Transverse colon (tissue), 4 donors: ENCODE results near the gene CELA2A. TPM values are rescaled to one million over a fixed set of nuclear protein-coding genes. Genes with fewer than 3 reads are reported as not detected.

Source experiments
- DNase-seq: peaks from one replicate; pipeline ENCODE4 v3.0.0-alpha.2; 2019
- H3K27ac ChIP-seq, 4 donors: fragments of 200-600 bp; sonication (generic); 2 replicates each; pipeline ENCODE4 v1.5.1; 2016 to 2018; ENCODE audit warnings: inconsistent platforms in 4 of 4
- H3K27me3 ChIP-seq: fragments of 200-600 bp; sonication (generic); 2 replicates; pipeline ENCODE4 v1.5.1; 2017; ENCODE audit warnings: inconsistent platforms
- H3K36me3 ChIP-seq, 4 donors: fragments of 200-600 bp; sonication (generic); 2 replicates each; pipeline ENCODE4 v1.5.1; 2017 to 2019; ENCODE audit warnings: inconsistent platforms in 4 of 4
- H3K4me1 ChIP-seq, 4 donors: fragments of 200-600 bp; sonication (generic); 2 replicates each; pipeline ENCODE4 v1.5.1; 2017 to 2020; ENCODE audit warnings: inconsistent platforms in 4 of 4
- H3K4me3 ChIP-seq, 4 donors: fragments of 200-600 bp; sonication (generic); 1 replicate in 1 of 4; 2 replicates in 3 of 4; pipeline versions ENCODE4 v1.5.1 to v1.6.1; 2017 to 2019; ENCODE audit warnings: inconsistent platforms in 4 of 4
- H3K9me3 ChIP-seq, 2 donors: fragments of 200-600 bp; sonication (generic); 2 replicates each; pipeline ENCODE4 v1.5.1; 2017 to 2019; ENCODE audit warnings: inconsistent platforms in 2 of 2
- EP300 ChIP-seq: sonication (generic); formaldehyde crosslinking; IDR thresholded peaks from one replicate; pipeline ENCODE4 v1.6.1; 2017; ENCODE audit warnings: antibody characterized with exemption, low read depth
- POLR2A ChIP-seq: fragments of 450-650 bp; IDR thresholded peaks from one replicate; pipeline ENCODE4 v1.6.1; 2016; ENCODE audit warnings: antibody characterized with exemption, mild to moderate bottlenecking, moderate library complexity
- POLR2AphosphoS5 ChIP-seq, 3 donors: sonication (generic); formaldehyde crosslinking; IDR thresholded peaks; one replicate each; pipeline ENCODE4 v1.6.1; 2016; ENCODE audit warnings: antibody characterized with exemption in 3 of 3
- WGBS, 2 donors: methylation state at CpG; one replicate each; pipeline ENCODE4 v1.1.5; 2018; ENCODE audit warnings: low coverage in 1 of 2; 5-methylcytosine and 5-hydroxymethylcytosine counted together
- in situ Hi-C, 4 donors: fragments of 200-750 bp; cut with MboI; loops; one replicate each; pipeline versions ENCODE4 v1.15.0 to v1.15.1; 2017; ENCODE audit warnings: low sequenced_read_pairs in 3 of 4, low pct_ligation_motif_present in 1 of 4, low pct_unique_long_range_greater_than_20kb in 1 of 4
- intact Hi-C: fragments of 100-400 bp; cut with DNase I; formaldehyde crosslinking; loops from one replicate; pipeline ENCODE4 v1.15.1; 2023; ENCODE audit warnings: low total_unique reads
- total RNA-seq, 4 donors: library from RNA; depleted of rRNA; stranded (reverse); fragments of >200 nt; gene quantifications; one replicate each; pipeline ENCODE4 v1.1.0, GENCODE V29; 2016
- TF ChIP-seq, protein P1 (sequence below), 5 experiments: fragments of 200-600 bp in 3 of 5; fragments of 450-650 bp in 2 of 5; sonication (generic) in 3 of 5; IDR thresholded peaks; 1 replicate in 2 of 5; 2 replicates in 3 of 5; pipeline ENCODE4 v1.5.1; 2016 to 2017; ENCODE audit warnings: antibody characterized with exemption in 5 of 5, inconsistent platforms in 3 of 5, mild to moderate bottlenecking in 2 of 5, moderate library complexity in 1 of 5

CELA2A gene
- total RNA-seq, 4 donors from 2014 or later, result not detected

- intact Hi-C loops (no loop called here), in situ Hi-C loops (no loop called here)
- Histone ChIP-seq H3K4me1 (no peaks in the 10 kb centered on the region), H3K27me3 (no peaks in the 10 kb centered on the region), H3K4me3 (no peak overlapping the region), H3K9me3 (no peaks in the 10 kb centered on the region), H3K27ac (no peak overlapping the region), H3K36me3 (peaks cover 0 to 3% (median 0%) of the 10 kb centered on the region in 4 donors)
- WGBS, 2 donors, result 92 to 100% methylated on average over 2 to 12 of the region's 12 CpGs
- TF ChIP-seq POLR2A (no peak), EP300 (no peak), POLR2AphosphoS5 (IDR thresholded peaks at IDR 0.05) (no peak)
- TF ChIP-seq, protein P1, sequence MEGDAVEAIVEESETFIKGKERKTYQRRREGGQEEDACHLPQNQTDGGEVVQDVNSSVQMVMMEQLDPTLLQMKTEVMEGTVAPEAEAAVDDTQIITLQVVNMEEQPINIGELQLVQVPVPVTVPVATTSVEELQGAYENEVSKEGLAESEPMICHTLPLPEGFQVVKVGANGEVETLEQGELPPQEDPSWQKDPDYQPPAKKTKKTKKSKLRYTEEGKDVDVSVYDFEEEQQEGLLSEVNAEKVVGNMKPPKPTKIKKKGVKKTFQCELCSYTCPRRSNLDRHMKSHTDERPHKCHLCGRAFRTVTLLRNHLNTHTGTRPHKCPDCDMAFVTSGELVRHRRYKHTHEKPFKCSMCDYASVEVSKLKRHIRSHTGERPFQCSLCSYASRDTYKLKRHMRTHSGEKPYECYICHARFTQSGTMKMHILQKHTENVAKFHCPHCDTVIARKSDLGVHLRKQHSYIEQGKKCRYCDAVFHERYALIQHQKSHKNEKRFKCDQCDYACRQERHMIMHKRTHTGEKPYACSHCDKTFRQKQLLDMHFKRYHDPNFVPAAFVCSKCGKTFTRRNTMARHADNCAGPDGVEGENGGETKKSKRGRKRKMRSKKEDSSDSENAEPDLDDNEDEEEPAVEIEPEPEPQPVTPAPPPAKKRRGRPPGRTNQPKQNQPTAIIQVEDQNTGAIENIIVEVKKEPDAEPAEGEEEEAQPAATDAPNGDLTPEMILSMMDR (IDR thresholded peaks at IDR 0.05), result no peak
- DNase-seq, result no peak
Measured at GRCh38 chr1:15508700-15509487, 52.4 kb downstream of the CELA2A start.

DNA sequence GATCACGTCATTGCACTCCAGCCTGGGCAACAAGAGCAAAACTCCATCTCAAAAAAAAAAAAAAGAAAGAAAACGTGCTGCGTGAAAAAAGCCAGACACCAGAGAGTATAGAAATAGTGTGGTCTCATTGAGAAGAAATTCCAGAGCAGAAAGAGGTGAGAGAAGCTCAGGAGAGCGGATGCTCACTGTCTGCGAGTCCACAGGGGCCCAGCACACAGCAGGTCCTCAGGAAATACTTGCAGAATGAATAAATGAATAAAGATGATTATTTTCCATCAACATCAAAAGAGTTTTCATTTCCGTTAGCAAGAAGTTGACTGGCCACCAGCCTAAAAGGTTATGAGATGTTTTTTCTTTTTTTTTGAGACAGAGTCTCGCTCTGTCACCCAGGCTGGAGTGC lies 53.1 kb downstream of the CELA2A start:
- in situ Hi-C loops, result no loop called here
- Histone ChIP-seq H3K4me3 (no peak overlapping the region), H3K9me3 (no peaks in the 10 kb centered on the region), H3K36me3 (peaks cover 0 to 3% (median 0%) of the 10 kb centered on the region in 4 donors), H3K4me1 (no peaks in the 10 kb centered on the region), H3K27me3 (no peaks in the 10 kb centered on the region), H3K27ac (no peak overlapping the region)
- no peak for DNase-seq
- intact Hi-C loops, result no loop called here
- TF ChIP-seq POLR2A (no peak), POLR2AphosphoS5 (IDR thresholded peaks at IDR 0.05) (no peak), EP300 (no peak)
- TF ChIP-seq, protein P1 (IDR thresholded peaks at IDR 0.05), result no peak
- 83 to 88% methylated on average over 7 of the region's 7 CpGs for WGBS, 2 donors

DNA sequence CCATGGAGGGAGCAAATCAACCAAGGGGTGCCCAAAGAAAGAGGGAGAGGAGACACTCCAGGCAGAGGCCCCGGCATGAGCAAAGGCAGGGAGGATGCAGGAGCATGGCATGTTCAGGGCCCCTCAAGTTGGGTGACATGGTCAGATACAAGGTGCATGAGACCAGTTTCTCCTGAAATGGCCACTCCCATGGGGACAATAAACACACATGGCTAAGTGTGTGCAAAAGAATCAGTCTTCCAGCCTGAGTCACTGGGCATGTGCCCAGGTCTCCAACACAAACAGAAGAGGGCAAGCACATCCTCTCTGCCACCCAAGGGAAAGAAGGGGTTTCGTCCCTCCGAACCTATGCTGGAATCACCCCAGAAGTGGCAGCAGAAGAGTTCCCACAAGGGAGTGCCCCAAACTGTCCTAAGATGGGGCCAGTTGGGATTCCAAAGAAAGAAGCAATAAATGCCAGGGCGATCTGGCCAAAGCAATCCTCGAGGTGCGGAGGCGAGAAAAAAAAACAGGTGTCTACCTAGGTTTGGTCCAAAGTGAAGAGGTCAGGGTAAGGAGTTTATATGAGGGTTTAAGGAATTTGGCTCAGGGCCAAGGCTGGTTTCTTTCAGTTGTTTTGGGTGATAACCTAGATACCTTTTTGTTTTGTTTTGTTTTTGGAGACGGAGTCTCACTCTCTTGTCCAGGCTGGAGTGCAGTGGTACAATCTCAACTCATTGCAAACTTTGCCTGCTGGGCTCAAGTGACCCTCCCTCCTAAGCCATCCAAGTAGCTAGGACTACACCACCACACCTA lies 54.3 kb downstream of the CELA2A start:
- 95% methylated on average over 8 of the region's 8 CpGs; no CpG with 5 or more reads in 1 of the 2 donors for WGBS, 2 donors
- no peak for DNase-seq
- intact Hi-C loops, result no loop called here
- H3K27ac ChIP-seq, result no peak overlapping the region
- H3K9me3 ChIP-seq, result no peaks in the 10 kb centered on the region
- TF ChIP-seq POLR2AphosphoS5 (IDR thresholded peaks at IDR 0.05) (no peak), POLR2A (no peak), EP300 (no peak)
- TF ChIP-seq, protein P1 (IDR thresholded peaks at IDR 0.05), result no peak
- H3K4me3 ChIP-seq, result no peak overlapping the region
- peaks cover 0 to 1% (median 0%) of the 10 kb centered on the region in 4 donors for H3K36me3 ChIP-seq
- in situ Hi-C loops, result no loop called here
- H3K4me1 ChIP-seq, result peaks cover 0 to 10% (median 0%) of the 10 kb centered on the region in 4 donors
- H3K27me3 ChIP-seq, result no peaks in the 10 kb centered on the region

- Histone ChIP-seq H3K9me3 (no peaks in the 10 kb centered on the region), H3K4me3 (no peak overlapping the region), H3K27me3 (no peaks in the 10 kb centered on the region), H3K36me3 (peaks cover 0 to 6% (median 2%) of the 10 kb centered on the region in 4 donors), H3K27ac (no peak overlapping the region), H3K4me1 (peaks cover 0 to 10% (median 0%) of the 10 kb centered on the region in 4 donors)
- WGBS, 2 donors, result 93% methylated on average over 4 of the region's 4 CpGs; no CpG with 5 or more reads in 1 of the 2 donors
- in situ Hi-C loops, result no loop called here
- TF ChIP-seq, protein P1 (IDR thresholded peaks at IDR 0.05), result no peak
- TF ChIP-seq EP300 (no peak), POLR2AphosphoS5 (IDR thresholded peaks at IDR 0.05) (no peak)
- no peak for DNase-seq
- intact Hi-C loops, result loop anchor here (2.0 kb wide), 1 partner anchor 26 kb away; no protein-coding TSS in a partner anchor
Measured at GRCh38 chr1:15513192-15513591, 56.7 kb downstream of the CELA2A start.
